Measurements from ENCODE around the gene RNF5.

Gene RNF5

GRCh38 chr6:32213649-32214048 is 35.4 kb downstream of the RNF5 start:
- no peak for DNase-seq

- no peak for DNase-seq
Measured at GRCh38 chr6:32214126-32214525, 35.9 kb downstream of the RNF5 start.

- no peak for DNase-seq
Measured at GRCh38 chr6:32215617-32216016, 37.4 kb downstream of the RNF5 start.

DNA sequence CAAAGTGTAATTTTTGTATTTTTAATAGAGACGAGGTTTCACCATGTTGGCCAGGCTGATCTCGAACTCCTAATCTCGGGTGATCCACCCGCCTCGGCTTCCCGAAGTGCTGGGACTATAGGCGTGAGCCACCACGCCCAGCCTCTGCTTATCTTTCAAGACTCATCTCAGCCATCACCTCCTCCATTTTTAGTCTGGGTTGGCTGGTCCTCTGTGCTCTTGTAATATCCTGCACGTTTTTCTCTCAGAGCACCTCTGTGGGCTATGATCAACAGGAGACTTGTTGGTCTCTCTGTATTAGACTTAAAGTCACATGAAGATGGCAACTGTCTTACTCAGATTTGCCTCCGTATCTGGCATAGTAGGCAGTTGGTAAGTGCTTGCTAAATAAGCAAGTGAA is 38.1 kb downstream of the RNF5 start:
- no peak for DNase-seq

DNA sequence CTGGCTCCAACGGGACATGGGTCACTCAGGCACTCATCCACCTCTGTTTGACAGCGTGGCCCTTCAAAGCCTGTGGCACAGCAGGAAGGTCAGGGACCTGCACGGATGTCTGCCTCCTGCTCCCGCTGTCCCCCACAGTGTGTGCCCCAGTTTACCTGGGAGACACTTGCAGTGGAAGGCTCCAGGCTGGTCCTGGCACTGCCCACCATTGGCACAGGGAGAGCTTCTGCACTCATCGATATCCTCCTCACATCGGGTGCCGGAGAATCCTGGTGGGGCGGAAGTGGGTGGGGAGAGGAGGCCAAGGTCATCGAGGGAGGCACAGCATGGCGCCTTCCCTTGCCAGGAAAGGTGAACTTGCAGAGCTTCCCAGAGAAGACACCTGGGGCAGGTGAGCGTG is 38.8 kb downstream of the RNF5 start:
- no peak for DNase-seq

- DNase-seq = no peak
Measured at GRCh38 chr6:32218167-32218566, 40.0 kb downstream of the RNF5 start.

DNA sequence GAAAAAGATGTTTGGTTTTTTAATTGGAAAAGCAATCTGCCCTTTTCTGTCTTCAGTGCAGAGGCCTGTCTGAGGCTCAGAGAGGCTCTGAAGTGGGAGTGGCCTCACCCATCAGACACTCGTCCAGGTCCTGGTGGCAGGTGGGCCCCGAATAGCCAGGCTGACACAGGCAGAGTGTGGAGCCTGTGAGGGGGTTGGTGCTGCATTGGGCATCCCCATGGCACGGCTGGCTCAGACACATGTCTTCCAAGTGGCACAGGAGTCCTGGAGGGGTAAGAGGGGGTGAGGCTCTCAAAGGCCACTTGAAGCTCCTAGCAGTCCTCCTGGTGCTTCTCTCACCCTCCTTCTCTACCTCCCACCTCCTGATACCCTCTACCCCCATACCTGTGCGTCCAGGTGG is 41.8 kb downstream of the RNF5 start:
- no peak for DNase-seq

- DNase-seq = no peak
Measured at GRCh38 chr6:32222333-32223230, 44.4 kb downstream of the RNF5 start.

DNA sequence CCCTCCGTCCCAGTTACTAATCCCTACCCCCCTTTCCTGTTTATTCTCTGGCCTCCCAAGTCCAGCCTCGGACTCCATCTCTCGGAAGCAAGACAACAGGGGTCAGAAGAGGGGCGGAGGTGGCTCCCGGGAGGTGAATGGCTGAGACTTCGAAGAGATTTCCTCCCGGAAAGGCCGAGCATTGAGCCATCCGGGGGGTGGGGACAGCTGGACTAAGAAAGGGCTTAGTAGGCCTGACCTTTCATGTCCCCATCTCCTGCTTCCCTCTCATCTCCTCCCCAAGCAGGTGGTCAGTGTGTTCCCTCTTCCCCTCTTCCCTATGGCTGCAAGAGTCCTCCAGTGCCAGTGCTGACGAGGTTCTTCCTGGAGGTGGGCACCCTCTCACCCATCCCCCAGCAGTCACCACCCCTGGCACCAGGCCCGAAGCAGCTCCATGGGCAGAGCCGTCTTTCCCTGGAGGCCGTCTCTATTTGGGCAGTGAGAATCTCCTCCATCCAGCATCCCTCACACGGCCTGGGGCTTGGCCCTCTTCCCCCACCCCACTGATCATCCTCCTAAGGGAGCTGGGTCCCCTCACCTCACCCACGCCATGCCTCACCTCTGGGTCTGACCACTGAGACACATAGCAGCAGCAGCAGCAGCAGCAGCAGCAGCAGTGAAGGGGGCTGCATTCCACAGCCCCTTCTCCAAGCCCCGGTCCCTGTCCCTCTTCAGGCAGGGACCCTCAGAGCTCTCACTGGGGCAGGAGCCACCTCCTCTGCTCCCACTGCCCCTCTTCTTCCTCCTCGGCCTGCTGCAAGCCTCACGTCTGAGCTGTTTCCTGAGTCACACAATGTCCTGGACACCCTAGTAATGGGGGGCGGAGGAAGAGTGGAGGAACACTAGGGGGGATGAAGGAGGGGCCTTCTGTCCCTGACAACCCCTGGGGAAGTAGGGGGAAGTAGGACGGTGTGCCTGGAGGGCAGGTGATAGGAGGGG is 45.3 kb downstream of the RNF5 start, which contains the start of gene NOTCH4:
NOTCH4 (minus strand) TSS at position 810 of the 978 bp plus-strand sequence; CDS start at position 671, 139 bp downstream.
- DNase-seq = no peak

DNA sequence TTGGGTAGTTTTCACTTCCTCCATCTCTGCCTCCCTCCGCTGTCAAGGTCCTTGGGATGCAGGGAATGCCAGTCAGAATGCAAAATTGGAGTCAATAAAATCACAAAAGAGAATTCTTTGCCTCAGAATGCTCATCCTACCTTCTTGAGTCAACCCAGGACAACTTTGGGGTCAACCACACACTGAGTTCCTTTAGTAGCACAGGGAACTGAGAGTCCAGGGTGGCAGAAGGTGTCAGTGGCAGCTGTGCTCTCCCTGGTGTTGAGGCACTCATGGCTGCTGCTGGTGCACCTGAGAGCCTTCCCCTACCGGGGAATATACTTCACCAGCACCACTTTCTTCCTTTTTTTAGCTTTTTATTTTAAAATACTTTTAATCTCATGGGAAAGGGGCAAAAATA is 46.5 kb downstream of the RNF5 start:
- DNase-seq = no peak

DNA sequence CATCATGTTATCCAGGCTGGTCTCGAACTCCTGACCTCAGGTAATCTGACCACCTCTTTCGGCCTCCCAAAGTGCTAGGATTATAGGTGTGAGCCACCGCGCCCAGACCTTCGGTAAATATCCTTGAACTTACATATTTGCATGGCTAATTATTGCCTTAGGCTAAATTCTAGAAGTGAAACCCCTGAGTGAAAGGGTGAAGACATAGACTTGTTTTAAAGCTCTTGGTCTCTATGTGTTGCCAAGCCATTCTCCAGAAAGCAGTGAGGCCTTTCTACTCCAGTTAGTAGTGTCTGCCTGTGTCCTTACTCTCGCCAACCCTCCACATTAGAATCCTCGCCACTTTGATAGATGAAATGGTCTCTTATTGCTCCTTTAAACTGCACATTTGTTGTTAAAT is 48.2 kb downstream of the RNF5 start:
- DNase-seq = no peak

Data from SHP77 (cell line).